NCI-H146 treated with DMSO at 0.1 percent for 48 hours (cell line): ENCODE measurements around the gene ST6GALNAC4.
A peak's percentile ranks its signal among the peaks of the same experiment; 100 is the strongest.
"Not testable (repeated sequence)": the region's sequence is repeated elsewhere in the genome, so short reads cannot be mapped to it uniquely, and the experiment has no call there.

Source experiments
- DNase-seq: peaks from one replicate; lab custom pipeline; 2025; ENCODE audit not compliant: unreplicated experiment; lab: John Stamatoyannopoulos, UW

Gene ST6GALNAC4

GRCh38 chr9:127893392-127893791, 23.4 kb downstream of the ST6GALNAC4 start:
- no peak for DNase-seq

DNA sequence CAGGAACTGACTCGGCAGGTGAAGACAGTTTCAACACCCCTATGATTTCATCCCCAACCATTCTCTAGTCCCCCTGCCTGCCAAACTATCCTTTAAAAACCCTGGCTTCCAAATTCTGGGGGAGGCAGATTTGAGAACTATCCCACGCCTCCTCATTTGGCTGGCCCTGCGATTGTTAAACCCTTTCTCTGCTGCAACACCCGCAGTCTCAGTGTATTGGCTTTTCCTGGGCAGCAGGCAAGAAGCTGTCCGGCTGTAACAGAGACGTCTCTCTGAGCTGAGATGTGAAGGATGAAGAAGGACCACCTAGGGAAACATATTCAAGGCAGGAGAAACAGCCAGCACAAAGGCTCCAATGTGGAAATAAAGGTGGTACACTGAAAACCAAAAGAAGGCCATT, 24.0 kb downstream of the ST6GALNAC4 start:
- no peak for DNase-seq

DNA sequence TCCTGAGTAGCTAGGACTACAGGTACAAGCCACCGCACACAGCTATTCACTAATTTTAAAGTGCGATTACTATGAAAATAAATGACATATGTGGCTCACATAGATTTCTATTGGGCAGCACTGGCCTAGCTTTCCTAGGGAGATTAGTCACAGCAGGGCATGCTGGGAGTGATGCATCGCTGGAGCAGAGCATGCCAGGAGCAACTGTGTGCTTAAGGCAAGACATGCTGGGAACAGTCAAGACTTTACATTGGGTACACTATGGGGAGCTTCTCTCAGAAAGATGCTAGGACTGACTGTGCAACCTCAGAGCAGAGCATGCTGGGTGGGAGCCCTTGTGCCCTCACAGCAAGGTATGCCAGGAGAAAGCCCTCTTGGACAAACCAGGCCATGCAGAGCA, 26.8 kb downstream of the ST6GALNAC4 start:
- DNase-seq = no peak

- no peak for DNase-seq
Measured at GRCh38 chr9:127887792-127888191, 29.0 kb downstream of the ST6GALNAC4 start.

DNA sequence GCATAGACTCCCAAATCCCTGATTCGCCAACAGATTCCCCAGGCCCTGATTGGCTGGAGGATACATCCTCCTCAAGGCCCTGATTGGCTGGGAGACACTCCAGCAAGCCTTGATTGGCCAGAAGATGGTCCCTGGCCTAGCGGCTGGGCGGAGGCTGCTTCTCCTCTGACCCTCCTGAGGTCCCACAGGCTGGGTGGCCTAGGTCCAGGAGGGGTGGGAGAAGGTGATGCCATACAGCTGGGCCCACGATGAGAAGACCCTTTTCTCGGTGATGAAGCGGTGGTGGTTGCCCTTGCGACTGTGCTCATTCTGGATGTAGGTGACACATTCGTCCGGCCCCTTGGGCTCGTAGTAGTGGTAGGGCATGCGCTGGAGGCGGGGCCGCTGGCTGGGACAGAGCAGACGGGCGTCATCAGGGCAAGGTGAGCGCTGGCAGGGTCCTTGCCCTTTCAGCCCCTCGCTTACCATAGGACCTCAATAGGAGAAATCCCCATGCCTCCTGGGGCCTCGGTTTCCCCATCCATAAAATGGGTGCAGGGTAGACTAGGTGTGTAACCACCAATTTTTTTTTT, 30.4 kb downstream of the ST6GALNAC4 start:
- DNase-seq = no peak

GRCh38 chr9:127885508-127886281, 31.1 kb downstream of the ST6GALNAC4 start:
- DNase-seq = no peak

DNA sequence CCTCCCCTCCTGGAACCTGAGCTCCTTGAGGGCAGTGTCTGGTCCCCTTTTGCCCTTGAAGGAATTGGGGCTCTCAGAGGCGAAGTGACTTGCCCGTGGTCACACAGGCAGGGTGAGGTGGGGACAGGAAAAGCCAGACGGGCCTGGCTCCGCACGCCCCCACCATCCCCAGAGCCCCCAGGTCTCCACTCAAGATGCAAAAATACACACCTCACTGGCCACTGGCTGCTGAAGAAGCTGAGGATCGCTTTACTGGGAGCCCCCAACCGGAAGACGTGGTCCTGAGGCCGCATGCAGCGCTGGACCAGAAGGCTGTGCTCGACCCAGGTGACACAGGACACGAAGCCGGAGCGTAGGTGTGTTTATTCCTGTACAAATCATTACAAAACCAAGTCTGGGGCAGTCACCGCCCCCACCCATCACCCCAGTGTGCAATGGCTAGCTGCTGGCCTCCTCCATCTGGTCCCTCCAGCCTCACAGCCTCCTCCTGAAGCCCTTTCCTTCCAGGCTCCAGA, 31.8 kb downstream of the ST6GALNAC4 start:
- DNase-seq = no peak

DNA sequence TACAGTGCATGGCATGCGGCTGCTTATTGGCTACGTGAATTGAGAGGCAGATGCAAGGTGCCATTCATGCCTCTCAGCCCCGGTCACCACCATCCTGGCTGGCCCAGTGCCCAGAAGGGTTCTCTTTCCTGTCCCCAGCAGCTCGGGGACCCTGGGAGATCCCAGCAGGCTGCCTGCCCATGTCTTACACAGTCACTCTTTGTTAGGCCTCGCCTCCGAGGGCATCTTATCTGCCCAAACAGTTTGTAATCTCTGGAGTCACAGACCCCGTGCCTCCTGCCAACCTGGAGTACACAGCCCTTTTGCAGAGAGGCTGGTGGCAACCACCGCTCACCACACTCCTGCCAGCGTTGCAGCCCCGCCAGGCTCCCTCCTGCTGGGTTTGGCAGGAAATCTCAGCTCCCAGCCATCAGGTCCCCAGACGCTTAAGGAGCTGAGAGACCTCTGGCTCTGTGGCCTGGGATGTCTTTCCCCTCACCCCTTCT, 32.4 kb downstream of the ST6GALNAC4 start:
- no peak for DNase-seq

DNA sequence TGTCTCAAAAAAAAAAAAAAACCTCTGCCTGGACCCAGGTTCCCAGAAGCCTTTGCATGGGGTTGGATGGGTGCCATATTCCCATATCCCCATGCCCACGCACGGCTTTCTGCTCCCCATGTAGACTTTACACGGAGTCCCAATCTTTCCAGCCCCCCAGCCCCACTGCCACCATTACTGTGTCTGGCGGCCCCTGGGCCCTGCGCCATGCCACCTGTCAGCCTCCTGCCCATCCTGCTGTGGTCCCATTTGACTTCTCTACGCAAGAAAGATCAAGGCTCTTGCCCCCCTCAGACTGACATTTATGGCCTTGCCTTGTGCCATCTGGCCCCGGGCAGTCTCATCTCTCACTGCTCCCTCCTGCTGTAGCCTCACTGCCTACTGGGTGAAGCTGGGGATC, 32.9 kb downstream of the ST6GALNAC4 start:
- no peak for DNase-seq

DNA sequence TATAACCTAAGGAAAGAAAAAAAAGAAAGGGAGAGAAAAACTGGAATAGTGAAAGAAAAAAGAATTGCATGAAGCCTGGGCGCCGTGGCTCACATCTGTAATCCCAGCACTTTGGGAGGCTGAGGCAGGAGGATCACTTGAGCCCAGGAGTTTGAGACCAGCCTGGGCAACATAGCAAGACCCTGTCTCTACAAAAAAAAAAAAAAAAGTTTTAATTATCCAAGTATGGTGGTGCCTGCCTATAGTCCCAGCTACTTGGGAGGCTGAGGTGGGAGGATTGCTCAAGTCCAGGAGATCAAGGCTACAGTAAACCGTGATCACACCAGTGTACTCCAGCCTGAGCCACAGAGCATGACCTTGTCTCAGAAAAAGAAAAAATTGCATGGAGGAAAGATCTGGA, 35.1 kb downstream of the ST6GALNAC4 start:
- DNase-seq = not testable (repeated sequence)

- no peak for DNase-seq
Measured at GRCh38 chr9:127880143-127880542, 36.7 kb downstream of the ST6GALNAC4 start.

GRCh38 chr9:127878652-127879390, 38.0 kb downstream of the ST6GALNAC4 start:
- no peak for DNase-seq

- no peak for DNase-seq
Measured at GRCh38 chr9:127878001-127878651, 38.7 kb downstream of the ST6GALNAC4 start.

DNA sequence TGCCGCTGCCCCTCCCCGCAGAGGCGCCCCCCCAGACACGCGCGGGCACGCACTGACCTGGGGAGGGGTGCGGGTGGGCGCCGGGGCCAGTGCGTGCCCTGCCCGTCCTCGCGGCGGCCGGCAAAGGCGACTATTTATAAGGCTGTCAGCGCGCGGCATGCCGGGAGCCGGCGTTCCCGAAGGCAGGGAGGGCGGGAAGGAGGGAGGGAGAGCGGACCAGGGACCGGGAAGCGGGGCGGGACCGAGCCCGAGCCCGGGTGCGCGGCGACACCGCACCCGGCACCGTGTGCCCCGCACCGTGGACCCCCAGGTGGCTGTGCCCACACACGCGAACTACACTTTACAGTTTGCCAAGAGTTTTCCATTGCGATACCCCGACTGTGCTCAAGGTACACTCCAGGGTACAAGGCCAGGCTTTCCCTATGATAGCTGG, 39.3 kb downstream of the ST6GALNAC4 start, which contains the start of gene AK1:
Gene AK1, minus strand, starts transcription at position 110 of the 433 bp plus-strand sequence. CDS start 3,058 bp downstream, outside the sequence.
- peak; percentile 18 for DNase-seq

DNA sequence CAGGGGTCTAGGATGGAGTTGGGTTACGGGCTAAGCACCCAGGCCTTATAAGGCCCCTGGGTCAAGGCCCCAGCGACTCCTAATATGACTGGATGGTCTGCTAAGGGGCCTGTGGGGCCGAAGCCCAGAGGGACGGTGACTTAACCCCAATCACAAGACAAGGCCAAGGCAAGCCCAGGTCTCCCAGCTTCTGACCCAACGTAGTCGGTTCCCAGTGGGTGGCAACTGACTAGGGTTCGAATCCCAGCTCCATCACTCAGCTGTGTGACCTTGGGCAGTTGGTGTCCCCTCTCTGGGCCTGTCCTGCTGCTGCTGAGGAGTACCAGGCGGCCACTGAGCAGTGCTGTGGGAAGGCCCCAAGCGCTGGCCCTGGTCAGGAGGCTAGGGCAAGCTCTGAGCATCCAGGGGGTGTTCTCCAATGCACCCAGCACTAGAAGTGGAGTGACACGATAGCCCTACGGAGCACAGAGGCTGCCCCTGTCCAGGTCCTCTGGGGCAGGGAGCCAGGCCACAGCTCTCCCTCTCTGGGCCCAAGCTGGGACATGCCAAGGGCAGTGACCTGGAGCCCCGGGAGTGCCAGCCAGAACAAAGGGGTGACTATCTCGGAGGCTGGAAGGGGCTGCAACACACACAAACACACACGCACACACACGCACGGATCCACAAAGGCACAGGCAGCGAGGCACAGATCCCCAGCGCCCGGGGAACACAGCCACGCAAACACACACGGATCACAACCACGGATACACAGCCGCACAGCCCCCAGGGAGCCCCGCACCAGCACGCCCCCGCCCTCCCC, 39.9 kb downstream of the ST6GALNAC4 start:
- DNase-seq = no peak

GRCh38 chr9:127876026-127876763, 40.6 kb downstream of the ST6GALNAC4 start:
- DNase-seq = no peak

DNA sequence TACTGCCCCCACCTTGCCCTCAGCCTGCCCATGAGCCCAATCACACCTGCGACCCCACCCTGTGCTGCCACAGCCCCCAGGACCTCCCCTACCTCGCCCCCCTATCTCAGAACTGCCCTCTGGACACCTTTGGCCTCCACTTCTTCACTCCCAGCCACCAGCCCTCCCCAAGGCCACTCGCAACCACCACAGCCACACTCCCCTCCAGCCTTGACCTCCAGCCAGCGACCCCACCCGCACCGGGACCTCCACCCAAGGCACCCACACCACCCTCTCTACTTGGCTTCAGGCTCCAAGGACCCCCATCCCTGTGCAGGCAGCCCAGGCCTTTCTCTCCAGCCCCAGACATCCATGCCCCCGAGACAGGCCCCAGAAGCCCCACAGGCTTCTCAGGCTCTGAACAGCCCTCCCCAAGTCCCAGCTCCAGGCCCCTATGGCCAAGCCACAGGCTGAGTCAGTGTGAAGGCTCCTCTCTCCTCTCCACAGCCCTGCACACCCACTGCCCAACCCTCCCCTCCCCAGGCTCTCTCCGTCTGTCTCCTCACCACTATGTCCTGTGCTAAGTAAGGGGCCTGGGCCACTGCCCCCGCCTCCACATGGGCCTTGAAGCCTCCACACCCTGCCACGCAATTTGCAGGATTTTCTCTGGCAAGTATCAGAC, 41.4 kb downstream of the ST6GALNAC4 start:
- DNase-seq = no peak

DNA sequence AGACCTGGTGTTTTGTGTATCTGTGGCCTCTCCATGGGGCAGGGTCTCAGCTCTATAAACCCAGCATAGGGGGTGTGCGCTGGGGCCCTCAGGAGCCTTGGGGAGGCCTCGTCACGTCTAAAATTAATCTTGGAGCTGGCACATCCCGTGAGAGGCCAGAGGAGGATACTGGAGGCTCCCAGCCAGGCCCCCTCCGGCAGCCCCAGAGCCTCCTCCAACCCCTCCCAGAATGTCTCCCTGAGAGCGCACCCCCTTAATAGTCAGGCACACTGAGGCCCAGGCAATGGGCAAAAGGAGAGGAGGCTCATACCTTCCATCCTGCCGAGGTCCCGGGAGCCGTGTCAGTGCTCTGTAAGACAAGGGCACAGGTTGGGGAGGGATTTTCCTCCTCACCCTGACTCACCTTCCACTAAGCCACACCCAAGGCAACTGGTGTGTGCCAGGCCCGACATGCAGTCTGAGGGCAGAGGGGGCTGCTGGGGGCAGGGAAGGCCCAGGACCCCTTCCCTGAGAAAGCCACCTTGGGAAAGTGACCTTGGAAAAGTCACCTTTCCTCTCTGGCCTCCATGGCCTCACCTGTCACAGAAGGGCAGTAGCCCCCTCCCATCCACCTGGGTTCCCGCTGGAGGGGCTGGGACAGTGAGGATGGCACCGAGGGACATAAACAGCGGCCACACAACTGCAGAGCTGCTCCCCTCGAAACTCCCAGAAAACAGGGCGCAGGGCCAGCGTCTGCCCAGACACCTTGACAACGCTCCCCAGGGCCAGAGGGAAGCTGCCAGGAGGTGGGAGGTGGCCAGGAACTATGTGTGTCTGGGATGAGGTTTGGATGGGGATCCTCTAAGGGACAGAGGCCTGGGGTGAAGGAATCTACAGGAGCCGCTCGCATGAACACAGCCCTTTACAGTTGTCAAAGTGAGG, 42.3 kb downstream of the ST6GALNAC4 start:
- DNase-seq = no peak
